GM12891 (cell line): ENCODE data around the gene FAM3A.

ENCODE experiments used
- DNase-seq: peaks from one replicate; pipeline ENCODE4 v3.0.0; 2011; ENCODE audit warnings: low spot score; ENCODE audit not compliant: insufficient read length
- FAIRE-seq: peaks from 2 replicates; lab custom pipeline; 2011; peaks lifted over from hg19 to GRCh38; lab: Jason Lieb, UNC
- PAX5 ChIP-seq: IDR thresholded peaks from 2 replicates; pipeline ENCODE4 v1.6.1; 2011; ENCODE audit warnings: low read length, moderate library complexity, mild to moderate bottlenecking; ENCODE audit not compliant: insufficient read depth, severe bottlenecking
- POLR2A ChIP-seq: IDR thresholded peaks from 2 replicates; pipeline ENCODE4 v1.6.1; 2011; ENCODE audit warnings: low read depth, low read length, control low read depth
- POLR2AphosphoS5 ChIP-seq: IDR thresholded peaks from 2 replicates; pipeline ENCODE4 v1.6.1; 2011; ENCODE audit warnings: low read depth, low read length, control low read depth
- POU2F2 ChIP-seq: IDR thresholded peaks from 2 replicates; pipeline ENCODE4 v1.6.1; 2011; ENCODE audit warnings: low read depth, mild to moderate bottlenecking, control low read depth, low read length, moderate library complexity
- SPI1 ChIP-seq: IDR thresholded peaks from 2 replicates; pipeline ENCODE4 v1.6.1; 2011; ENCODE audit warnings: low read depth, low read length, control low read depth
- TAF1 ChIP-seq: IDR thresholded peaks from 2 replicates; pipeline ENCODE4 v1.6.1; 2011; ENCODE audit warnings: low read depth, low read length, control low read depth

The FAM3A gene

DNA sequence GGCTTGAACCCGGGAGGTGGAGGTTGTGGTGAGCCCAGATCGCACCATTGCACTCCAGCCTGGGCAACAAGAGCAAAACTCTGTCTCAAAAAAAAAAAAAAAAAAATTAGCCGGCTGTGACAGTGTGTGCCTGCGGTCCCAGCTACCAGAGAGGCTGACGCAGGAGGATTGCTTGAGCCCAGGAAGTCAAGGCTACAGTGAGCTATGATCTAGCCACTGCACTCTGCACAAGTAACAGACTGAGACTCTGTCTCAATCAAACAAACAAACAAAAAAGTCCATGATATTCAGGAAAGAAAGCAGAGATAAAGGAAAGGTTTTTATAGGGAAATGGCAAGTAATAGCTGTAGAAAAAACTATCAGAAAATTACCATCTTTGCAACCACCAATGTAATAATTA lies 34.8 kb downstream of the FAM3A start:
- DNase-seq (no peak), FAIRE-seq (no peak)
- no peak for TF ChIP-seq TAF1

DNA sequence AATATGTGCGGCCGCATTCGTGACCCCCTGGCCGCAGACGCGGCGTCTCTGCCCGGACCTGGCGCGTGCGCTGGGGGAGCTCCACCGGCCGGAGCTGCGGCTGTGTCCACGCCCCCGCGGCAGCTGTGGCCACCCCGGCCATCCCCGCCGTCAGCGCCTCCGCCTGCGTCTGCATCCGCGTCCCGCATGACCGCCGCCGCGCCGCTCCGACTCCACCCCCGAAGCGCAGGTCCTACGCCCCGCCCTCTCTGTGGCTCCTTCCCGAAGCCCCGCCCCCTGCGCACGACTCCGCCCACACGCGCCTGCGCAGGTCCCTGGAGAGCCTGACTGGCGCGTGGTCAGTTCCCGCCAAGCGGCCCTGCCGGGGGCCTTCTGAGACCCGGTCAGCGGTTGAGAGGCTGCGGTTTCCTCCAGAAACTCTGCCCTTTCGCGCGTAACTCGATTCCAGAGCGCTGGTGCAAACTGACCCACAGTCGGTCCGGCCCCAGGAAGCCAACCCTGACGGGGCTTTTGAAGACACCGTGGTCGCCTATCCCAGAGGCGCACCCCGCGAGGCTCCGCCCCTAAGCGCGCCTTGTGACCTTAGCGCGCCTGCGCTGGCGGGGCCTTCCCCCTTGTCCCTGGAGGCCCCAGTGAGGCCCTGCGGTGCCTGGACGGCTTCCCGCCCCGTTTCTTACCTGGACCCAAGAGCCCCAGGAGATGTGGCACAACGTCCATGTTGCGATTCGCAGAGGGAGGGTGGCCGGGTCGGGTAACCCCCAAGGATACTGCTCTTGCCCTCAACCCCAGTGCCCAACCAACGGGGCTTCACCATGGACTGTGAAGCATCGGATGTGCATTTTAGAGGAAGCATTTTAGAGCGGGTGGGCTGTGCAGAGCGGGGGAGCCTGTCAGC lies 37.1 kb downstream of the FAM3A start, which contains the start of gene LAGE3:
Gene LAGE3, minus strand, starts transcription at position 554 of the 895 bp plus-strand sequence. Its CDS starts 366 bp downstream, at position 188.
- TF ChIP-seq POLR2AphosphoS5 (no peak; the same call in 1 of the 2 replicates), POLR2A (no peak; the same call in 1 of the 2 replicates), PAX5 (peak; percentile 87)
- FAIRE-seq (peak; percentile 98), DNase-seq (peak; percentile 85)

DNA sequence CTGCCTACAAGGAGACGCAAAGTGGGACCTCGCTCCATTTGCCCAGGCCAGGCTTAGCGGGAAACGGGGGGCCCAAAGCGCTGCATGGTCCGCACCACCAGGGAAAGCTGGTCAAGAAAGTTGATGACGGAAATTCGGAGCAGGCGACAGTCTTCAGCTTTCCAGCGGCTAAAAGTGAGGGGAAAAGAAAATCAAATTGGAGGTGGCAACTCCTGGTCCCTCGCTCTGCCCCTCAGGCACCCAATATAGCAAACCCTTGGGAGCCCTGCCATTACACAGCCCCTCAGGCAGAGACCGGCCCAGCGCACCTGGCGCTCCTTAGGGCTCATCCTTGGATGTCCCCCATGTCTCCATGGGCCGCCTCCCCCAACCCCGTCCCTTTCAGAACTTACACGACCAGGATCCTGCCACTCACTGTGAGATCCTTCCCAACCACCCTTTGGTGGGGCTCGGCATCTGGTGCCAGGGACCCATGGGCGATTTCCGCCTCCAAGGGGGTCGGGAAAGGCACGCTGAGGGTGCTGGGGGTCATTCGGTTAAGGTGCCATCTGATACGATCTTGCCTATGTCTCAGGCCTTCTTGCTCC lies 38.0 kb downstream of the FAM3A start:
- DNase-seq (no peak), FAIRE-seq (peak; percentile 28)
- no peak for TF ChIP-seq SPI1
- TF ChIP-seq POLR2A, result no peak
- no peak for TF ChIP-seq TAF1
- no peak for TF ChIP-seq PAX5

DNA sequence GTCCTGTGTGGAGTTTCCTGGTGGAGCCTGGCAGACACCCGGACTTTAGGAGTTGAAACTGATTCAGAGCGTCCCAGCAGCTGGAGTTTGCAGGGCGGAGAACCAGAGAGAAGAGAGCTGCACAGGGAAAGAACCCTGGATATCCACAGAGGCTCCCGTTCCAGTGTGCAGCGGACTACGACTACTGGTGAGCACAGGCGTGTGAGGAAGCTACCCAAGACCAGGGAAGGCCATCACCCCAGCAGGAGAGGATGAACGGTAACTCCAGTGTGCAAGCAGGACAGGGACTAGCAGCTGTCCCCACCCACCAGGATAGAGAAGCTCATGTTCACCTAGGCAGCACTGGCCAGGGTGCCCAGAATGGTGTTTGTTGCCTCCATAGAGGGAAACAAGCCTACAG lies 39.2 kb downstream of the FAM3A start:
- DNase-seq (no peak), FAIRE-seq (no peak)
- TF ChIP-seq TAF1 (no peak), SPI1 (no peak), POLR2A (no peak), PAX5 (no peak), POU2F2 (no peak), POLR2AphosphoS5 (no peak)

DNA sequence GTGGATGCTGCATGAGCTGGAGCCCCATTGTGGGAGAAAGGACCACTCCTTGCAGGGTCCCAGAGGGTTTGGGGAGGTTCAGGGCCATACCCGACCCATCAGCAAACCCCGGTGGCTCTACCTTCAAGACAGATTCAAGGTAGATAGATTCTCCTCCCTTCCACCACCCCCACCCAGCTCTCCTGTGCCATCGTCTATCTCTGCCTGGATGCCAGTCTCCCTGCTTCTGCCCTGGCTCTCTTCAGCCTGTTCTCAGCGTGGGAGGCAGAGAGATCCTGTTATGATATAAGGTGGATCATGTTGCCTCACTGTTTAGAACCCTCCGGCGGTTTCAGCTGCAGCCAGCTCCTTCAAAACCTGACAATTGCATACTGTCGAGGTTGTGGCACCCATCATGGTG lies 42.3 kb downstream of the FAM3A start:
- no peak for DNase-seq
- no peak for FAIRE-seq
- TF ChIP-seq POU2F2, result no peak
- no peak for TF ChIP-seq PAX5
- no peak for TF ChIP-seq POLR2A
- no peak for TF ChIP-seq TAF1
- no peak for TF ChIP-seq POLR2AphosphoS5
- TF ChIP-seq SPI1, result no peak

DNA sequence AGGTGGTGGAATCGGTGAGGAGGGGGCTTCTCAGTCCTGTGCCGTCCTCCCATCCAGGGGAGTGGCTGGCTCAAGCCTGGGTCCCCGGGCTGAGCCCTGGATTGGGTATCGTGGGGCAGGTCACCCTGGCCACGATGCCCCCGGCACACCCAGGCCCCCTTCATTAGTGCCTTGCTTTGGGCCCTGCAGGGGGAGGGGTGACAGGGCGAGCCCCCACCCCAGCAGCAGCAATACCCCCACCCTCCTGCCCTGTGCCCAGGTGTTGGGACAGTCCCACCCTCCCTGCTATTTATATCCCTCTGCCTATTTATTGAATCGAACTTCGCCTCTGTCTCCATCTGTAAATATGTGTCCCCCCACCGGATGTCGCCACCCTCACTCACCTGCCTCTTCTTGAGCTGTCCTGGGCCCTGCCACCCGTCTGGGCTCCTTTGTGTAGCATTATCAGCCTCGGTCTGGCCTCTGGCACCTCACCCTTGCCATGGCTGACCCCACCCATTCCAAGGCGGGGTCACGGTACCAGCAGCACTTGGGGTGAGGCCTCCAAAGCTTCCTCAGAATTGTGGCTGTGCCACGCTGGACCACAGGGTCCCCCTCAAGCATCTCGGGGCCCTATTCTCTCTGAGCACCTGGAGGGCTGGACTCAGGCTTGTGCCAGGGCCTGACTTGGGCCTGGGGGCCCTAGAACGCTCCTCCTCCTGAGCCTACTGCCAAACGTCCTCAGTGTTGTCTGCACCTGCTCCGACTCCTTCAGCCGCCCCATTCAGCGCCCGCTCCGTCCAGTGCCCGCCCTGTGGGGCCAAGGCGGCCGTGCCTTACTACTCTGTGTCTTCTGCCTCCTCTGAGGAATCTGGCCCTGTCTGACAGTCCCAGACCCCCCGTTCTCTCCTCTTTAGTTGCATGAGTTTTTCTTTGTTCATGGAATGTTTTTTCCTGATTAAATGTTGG lies 43.1 kb downstream of the FAM3A start:
- FAIRE-seq (no peak), DNase-seq (no peak)
- TF ChIP-seq POLR2A (no peak), TAF1 (no peak), POU2F2 (no peak), PAX5 (no peak), POLR2AphosphoS5 (no peak), SPI1 (no peak)

DNA sequence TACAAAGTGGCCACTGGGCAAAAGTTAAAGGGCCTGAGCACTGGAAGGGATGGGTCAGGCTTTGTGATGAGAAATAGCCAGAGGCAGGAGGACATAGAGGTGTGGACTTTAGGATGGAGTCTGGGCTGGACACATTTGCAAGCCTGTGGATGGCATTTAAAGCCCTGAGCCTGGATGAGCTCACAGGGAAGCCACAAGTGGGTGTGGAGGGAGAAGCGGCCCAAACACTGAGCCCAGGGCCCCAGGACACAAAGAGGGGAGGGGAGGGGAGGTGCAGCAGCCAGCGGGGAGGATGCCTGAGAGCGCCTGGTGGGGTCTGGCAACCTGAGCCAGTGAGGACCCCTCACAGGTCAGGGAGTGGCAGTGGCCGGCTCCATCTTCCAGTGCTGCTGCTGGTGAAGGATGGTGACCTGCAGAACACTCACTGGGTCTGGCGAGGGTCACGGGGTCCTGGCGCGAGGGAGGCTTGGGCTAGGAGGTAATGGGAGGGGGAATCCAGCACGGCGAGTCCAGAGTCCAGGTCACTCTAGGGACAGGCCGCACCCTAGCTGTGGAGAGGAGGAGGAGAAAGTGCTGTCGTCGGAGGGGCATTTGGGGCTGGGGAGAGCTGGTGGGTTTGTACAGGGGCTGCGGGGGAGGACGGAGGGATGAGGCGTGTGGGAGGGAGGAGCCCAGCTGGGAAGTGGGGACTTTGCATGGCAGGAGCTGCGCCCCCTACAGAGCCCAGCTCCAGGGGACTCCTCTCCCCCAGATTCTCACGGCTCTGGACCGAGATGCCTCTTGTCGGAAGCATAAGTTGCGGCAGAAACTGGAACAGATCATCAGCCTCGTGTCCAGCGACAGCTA lies 44.0 kb downstream of the FAM3A start:
- TF ChIP-seq TAF1, result no peak
- no peak for TF ChIP-seq POU2F2
- no peak for TF ChIP-seq POLR2AphosphoS5
- no peak for TF ChIP-seq SPI1
- TF ChIP-seq PAX5, result no peak
- no peak for TF ChIP-seq POLR2A
- no peak for FAIRE-seq
- DNase-seq, result no peak

DNA sequence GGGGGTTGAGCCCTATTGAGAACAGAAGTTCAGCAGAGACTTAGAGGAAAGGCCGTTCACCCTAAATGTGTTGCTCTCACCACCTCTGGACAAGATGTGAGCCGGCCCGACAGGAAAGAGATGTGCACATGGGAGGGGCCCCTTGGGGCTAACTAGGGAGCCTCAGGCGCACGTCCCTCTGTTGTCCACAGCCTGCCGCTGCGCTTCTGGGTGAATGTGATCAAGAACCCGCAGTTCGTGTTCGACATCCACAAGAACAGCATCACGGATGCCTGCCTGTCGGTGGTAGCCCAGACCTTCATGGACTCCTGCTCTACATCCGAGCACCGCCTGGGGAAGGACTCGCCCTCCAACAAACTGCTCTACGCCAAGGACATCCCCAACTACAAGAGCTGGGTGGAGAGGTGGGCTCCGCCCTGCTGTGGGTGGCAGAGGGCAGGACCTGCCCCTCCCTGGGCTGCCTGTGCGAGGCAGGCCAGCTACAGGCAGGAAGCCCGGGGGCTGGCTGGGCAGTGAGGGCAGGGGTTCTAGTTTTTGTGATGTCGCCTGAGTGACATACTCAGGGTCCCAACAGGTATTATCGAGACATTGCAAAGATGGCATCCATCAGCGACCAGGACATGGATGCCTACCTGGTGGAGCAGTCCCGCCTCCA lies 45.0 kb downstream of the FAM3A start:
- FAIRE-seq, result no peak
- no peak for DNase-seq
- TF ChIP-seq PAX5 (no peak), SPI1 (no peak), POU2F2 (no peak), TAF1 (no peak), POLR2A (no peak), POLR2AphosphoS5 (no peak)

DNA sequence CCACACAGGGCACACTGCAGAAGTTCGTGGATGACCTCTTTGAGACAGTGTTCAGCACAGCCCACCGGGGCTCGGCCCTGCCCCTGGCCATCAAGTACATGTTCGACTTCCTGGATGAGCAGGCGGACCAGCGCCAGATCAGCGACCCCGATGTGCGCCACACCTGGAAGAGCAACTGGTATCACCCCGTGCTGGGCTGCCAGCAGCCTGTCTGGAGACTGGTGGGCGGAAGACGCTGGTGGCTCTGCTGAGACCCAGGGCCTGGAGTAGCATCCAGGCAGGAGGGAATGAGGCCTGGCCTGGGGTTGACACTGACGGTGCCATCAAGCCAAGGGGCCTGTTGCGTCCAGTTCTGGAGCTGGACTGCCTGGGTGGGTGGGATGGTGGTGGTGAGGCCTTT lies 45.6 kb downstream of the FAM3A start:
- no peak for TF ChIP-seq PAX5
- TF ChIP-seq POLR2AphosphoS5, result no peak
- TF ChIP-seq SPI1, result no peak
- TF ChIP-seq TAF1, result no peak
- no peak for TF ChIP-seq POLR2A
- no peak for TF ChIP-seq POU2F2
- DNase-seq, result no peak
- FAIRE-seq, result no peak
